Kidney epithelial cell (primary cell): ENCODE data around the gene KCNIP4. TPM values are rescaled to one million over a fixed set of nuclear protein-coding genes. Genes with fewer than 3 reads are reported as not detected.

Experiments used
- DNase-seq: peaks from one replicate; pipeline ENCODE4 v3.0.0-alpha.2; 2010; ENCODE audit warnings: low read depth
- H3K27me3 ChIP-seq: 2 replicates; pipeline ENCODE4 v1.6.0; 2011; ENCODE audit warnings: low read length; ENCODE audit not compliant: control insufficient read depth, insufficient read depth
- H3K36me3 ChIP-seq: 2 replicates; pipeline ENCODE4 v1.5.1; 2011; ENCODE audit warnings: low read length; ENCODE audit not compliant: control insufficient read depth, insufficient read depth
- H3K4me3 ChIP-seq: 2 replicates; pipeline ENCODE4 v1.5.1; 2011; ENCODE audit warnings: low read depth, mild to moderate bottlenecking, control low read depth, low read length
- total RNA-seq: library from RNA; depleted of rRNA; stranded (reverse); fragments of >200 nt; gene quantifications from 2 replicates; pipeline ENCODE4 v1.2.3, GENCODE V29; 2015
- TF ChIP-seq, protein P1 (sequence below): IDR thresholded peaks from 2 replicates; pipeline ENCODE4 v1.5.1; 2011; ENCODE audit warnings: mild to moderate bottlenecking, moderate library complexity, low read length, control low read depth, inconsistent platforms; ENCODE audit not compliant: insufficient read depth, poor library complexity, severe bottlenecking

Gene KCNIP4
- total RNA-seq, 1 donor from 2014 or later, result 5.5 TPM

DNA sequence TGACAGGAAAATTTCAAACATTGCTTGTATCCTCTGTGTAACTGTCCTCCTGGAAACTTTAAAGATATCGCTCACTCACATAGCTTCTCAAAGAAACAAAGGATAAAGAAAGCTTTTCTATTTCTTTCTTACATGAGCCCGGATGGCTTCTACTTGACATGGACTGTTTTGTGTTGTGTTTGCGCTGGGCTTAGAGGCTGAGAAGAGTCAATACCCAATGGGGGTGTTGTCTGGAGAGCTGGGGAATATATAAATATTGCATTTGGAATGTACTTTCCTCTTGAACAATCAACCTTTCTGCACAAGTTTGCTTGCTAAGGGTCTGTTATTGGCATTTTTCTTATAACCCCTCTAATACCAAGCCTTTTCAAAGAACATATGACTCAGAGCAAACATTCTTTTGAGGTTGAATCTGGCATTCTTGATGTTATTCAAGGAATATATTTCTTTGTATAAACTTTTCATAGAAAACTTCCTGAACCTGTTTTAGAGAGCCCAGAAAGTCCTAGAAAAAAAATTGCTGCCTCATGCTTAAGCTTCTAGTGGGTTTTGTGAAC, 916.4 kb downstream of the KCNIP4 start:
- Histone ChIP-seq H3K36me3 (no peaks in the 10 kb centered on the region), H3K27me3 (no peaks in the 10 kb centered on the region), H3K4me3 (no peak overlapping the region)
- TF ChIP-seq, protein P1, sequence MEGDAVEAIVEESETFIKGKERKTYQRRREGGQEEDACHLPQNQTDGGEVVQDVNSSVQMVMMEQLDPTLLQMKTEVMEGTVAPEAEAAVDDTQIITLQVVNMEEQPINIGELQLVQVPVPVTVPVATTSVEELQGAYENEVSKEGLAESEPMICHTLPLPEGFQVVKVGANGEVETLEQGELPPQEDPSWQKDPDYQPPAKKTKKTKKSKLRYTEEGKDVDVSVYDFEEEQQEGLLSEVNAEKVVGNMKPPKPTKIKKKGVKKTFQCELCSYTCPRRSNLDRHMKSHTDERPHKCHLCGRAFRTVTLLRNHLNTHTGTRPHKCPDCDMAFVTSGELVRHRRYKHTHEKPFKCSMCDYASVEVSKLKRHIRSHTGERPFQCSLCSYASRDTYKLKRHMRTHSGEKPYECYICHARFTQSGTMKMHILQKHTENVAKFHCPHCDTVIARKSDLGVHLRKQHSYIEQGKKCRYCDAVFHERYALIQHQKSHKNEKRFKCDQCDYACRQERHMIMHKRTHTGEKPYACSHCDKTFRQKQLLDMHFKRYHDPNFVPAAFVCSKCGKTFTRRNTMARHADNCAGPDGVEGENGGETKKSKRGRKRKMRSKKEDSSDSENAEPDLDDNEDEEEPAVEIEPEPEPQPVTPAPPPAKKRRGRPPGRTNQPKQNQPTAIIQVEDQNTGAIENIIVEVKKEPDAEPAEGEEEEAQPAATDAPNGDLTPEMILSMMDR, result no peak
- no peak for DNase-seq

DNA sequence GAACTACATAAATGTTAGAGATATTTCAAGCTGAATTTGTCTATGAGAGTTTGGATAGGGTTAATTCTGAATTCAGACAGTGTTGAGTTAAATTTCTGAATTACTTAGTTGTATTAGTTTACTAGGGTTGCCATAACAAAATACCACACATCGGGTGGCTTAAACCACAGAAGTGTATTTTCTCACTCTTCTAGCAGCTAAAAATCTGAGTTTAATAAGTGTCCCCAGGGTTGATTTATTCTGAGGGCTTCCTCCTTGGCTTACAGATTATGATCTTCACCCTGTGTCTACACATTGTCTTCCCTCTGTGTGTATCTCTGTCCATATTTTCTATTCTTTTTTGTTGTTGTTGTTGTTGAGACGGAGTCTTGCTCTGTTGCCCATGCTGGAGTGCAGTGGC, 929.8 kb downstream of the KCNIP4 start:
- DNase-seq, result no peak
- no peaks in the 10 kb centered on the region for H3K27me3 ChIP-seq
- no peak overlapping the region for H3K4me3 ChIP-seq
- no peaks in the 10 kb centered on the region for H3K36me3 ChIP-seq
- TF ChIP-seq, protein P1, result no peak

DNA sequence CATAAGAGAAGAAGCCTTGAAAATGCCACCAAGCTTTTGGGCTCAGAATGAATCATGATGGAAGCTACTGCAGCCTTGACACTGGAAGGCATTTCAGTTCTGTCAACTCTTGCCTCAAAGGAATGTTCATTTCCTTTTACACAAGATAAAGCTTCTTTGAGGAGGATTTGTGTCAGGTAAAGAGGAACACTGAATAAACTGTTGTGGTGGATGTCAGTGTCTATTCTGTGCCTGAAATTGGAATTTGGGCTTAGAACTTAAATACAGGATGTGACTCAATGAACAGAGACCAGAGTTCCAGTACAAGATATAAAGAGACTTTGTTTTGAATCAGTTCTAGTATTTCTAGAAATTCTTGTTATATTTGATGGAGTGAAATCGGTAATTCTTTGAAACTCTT, 935.1 kb downstream of the KCNIP4 start:
- Histone ChIP-seq H3K4me3 (no peak overlapping the region), H3K36me3 (no peaks in the 10 kb centered on the region), H3K27me3 (no peaks in the 10 kb centered on the region)
- TF ChIP-seq, protein P1, result no peak
- no peak for DNase-seq

DNA sequence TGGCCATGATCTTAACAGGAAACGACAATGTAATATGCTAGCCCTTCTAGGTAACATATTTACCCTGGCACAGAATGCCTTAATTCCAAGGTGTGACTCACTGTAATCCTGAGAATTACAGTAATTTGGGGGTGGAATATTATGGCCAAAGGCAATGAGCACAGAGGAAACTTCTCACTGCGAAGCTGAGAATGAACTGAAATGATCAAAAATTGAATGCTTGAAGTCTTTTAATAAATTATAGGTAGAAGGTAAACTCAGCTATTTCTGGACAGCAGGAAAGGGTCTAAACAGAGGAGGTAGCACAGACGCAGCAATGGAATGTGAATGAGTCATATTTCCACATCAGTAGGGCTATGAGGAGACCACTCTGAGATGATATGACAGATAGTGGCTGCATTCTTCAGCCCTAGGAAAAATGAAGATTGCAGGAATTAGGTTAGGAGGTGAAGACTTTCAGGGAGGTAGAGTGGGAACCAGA, 935.7 kb downstream of the KCNIP4 start:
- TF ChIP-seq, protein P1, result no peak
- Histone ChIP-seq H3K27me3 (no peaks in the 10 kb centered on the region), H3K4me3 (no peak overlapping the region), H3K36me3 (no peaks in the 10 kb centered on the region)
- no peak for DNase-seq

DNA sequence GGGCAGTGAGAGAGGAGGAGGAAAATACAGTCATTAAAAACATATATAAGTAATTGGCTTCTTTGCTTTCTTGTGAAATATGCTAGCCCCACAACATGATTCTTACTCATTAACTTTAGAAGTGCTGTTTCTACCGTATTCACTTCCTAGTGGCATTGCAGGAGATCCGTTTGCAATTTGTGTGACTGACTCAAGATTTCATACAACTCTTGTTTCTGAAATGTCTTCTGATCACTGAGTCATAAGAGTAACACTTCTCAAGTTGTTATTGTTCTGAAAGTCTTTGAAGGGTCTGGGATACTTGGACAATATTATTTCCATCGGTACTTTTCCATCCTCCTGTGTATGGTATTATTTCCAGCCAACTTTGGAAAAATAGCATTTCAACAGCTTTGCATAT, 937.5 kb downstream of the KCNIP4 start:
- H3K4me3 ChIP-seq, result no peak overlapping the region
- H3K27me3 ChIP-seq, result no peaks in the 10 kb centered on the region
- no peak for DNase-seq
- TF ChIP-seq, protein P1, result no peak
- no peaks in the 10 kb centered on the region for H3K36me3 ChIP-seq

DNA sequence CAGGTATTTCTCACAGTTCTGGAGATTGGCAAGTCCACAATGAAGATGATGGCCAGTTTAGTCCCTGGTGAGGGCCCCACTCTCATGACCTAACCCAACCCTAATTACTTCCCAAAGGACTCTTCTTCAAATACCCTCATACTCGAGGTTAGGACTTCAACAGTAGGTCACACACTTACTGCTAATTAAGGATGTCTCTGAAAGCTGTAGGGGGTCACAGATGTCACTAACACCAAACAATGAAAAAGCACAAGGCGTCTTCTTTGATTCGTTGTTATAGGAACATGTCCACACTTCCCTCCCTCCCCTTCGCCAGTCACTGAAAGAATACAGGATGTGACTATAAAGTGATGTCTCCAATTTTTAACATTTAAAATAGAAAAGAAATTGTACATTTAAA, 938.6 kb downstream of the KCNIP4 start:
- TF ChIP-seq, protein P1, result no peak
- Histone ChIP-seq H3K36me3 (no peaks in the 10 kb centered on the region), H3K27me3 (no peaks in the 10 kb centered on the region), H3K4me3 (no peak overlapping the region)
- no peak for DNase-seq
